ENCODE data around the gene CBLN3. TPM values are rescaled to one million over a fixed set of nuclear protein-coding genes. Genes with fewer than 3 reads are reported as not detected.

The CBLN3 gene
- total RNA-seq, 6 experiments from 2014 or later = 3.3 to 5.0 (median 3.9) TPM

- Mint-ChIP-seq H3K9me3 (no peaks in the 10 kb centered on the region), H3K27ac (peak overlapping the region; percentile 45; the same call in 1 of the 2 replicates), H3K4me1 (ENCODE audit: low read depth) (peaks cover 27% of the 10 kb centered on the region), H3K27me3 (ENCODE audit: insufficient read depth) (peaks cover 7% of the 10 kb centered on the region), H3K36me3 (ENCODE audit: low read depth) (no peaks in the 10 kb centered on the region), H3K4me3 (no peak overlapping the region)
- no peak for DNase-seq
- no peak for TF ChIP-seq CTCF (IDR thresholded peaks at IDR 0.05)
These were observed 33.6 kb downstream of the CBLN3 start for GRCh38 chr14:24395609-24396582.

- DNase-seq = no peak
- TF ChIP-seq CTCF (IDR thresholded peaks at IDR 0.05) = no peak
- no peak overlapping the region for H3K27ac Mint-ChIP-seq
- peaks cover 26% of the 10 kb centered on the region for H3K4me1 Mint-ChIP-seq (ENCODE audit: low read depth)
- no peak overlapping the region for H3K4me3 Mint-ChIP-seq
- peaks cover 9% of the 10 kb centered on the region for H3K27me3 Mint-ChIP-seq (ENCODE audit: insufficient read depth)
- no peaks in the 10 kb centered on the region for H3K36me3 Mint-ChIP-seq (ENCODE audit: low read depth)
- H3K9me3 Mint-ChIP-seq = no peaks in the 10 kb centered on the region
These were observed 35.2 kb downstream of the CBLN3 start for GRCh38 chr14:24394275-24394674.

GRCh38 chr14:24392325-24393091 is 37.0 kb downstream of the CBLN3 start:
- no peak overlapping the region for H3K4me3 Mint-ChIP-seq
- H3K27ac Mint-ChIP-seq = no peak overlapping the region
- H3K4me1 Mint-ChIP-seq (ENCODE audit: low read depth) = peaks cover 29% of the 10 kb centered on the region
- no peaks in the 10 kb centered on the region for H3K36me3 Mint-ChIP-seq (ENCODE audit: low read depth)
- H3K27me3 Mint-ChIP-seq (ENCODE audit: insufficient read depth) = peaks cover 9% of the 10 kb centered on the region
- TF ChIP-seq CTCF (IDR thresholded peaks at IDR 0.05) = no peak; the same call in 1 of the 2 replicates
- peak; percentile 30 for DNase-seq
- H3K9me3 Mint-ChIP-seq = no peaks in the 10 kb centered on the region

- H3K4me1 Mint-ChIP-seq (ENCODE audit: low read depth) = peaks cover 18% of the 10 kb centered on the region
- TF ChIP-seq CTCF (IDR thresholded peaks at IDR 0.05) = no peak
- peaks cover 10% of the 10 kb centered on the region for H3K27me3 Mint-ChIP-seq (ENCODE audit: insufficient read depth)
- no peak overlapping the region for H3K4me3 Mint-ChIP-seq
- no peak for DNase-seq
- H3K27ac Mint-ChIP-seq = no peak overlapping the region
- no peaks in the 10 kb centered on the region for H3K9me3 Mint-ChIP-seq
- H3K36me3 Mint-ChIP-seq (ENCODE audit: low read depth) = no peaks in the 10 kb centered on the region
These were observed 38.6 kb downstream of the CBLN3 start for GRCh38 chr14:24390701-24391468.

GRCh38 chr14:24389226-24389848 is 40.1 kb downstream of the CBLN3 start:
- DNase-seq = peak; percentile 32
- no peaks in the 10 kb centered on the region for H3K36me3 Mint-ChIP-seq (ENCODE audit: low read depth)
- peaks cover 14% of the 10 kb centered on the region for H3K4me1 Mint-ChIP-seq (ENCODE audit: low read depth)
- H3K9me3 Mint-ChIP-seq = no peaks in the 10 kb centered on the region
- peak overlapping the region; percentile 18; the same call in 1 of the 2 replicates for H3K4me3 Mint-ChIP-seq
- no peak for TF ChIP-seq CTCF (IDR thresholded peaks at IDR 0.05)
- H3K27me3 Mint-ChIP-seq (ENCODE audit: insufficient read depth) = peaks cover 10% of the 10 kb centered on the region
- no peak overlapping the region for H3K27ac Mint-ChIP-seq
